Right atrium auricular region (tissue), 2 donors: ENCODE measurements around the gene SLC6A17. TPM values are rescaled to one million over a fixed set of nuclear protein-coding genes. Genes with fewer than 3 reads are reported as not detected.

ENCODE experiments used
- DNase-seq: peaks from one replicate; pipeline ENCODE4 v3.0.0-alpha.2; 2019; ENCODE audit warnings: low spot score
- H3K27ac ChIP-seq, 2 donors: fragments of 200-600 bp; sonication (generic); 1 replicate in 1 of 2; 2 replicates in 1 of 2; pipeline ENCODE4 v1.5.1; 2016 to 2019
- H3K27me3 ChIP-seq, 2 donors: fragments of 200-600 bp; sonication (generic); one replicate each; pipeline versions ENCODE4 v1.5.1 to v1.6.0; 2017 to 2019
- H3K36me3 ChIP-seq: fragments of 200-600 bp; sonication (generic); one replicate; pipeline ENCODE4 v1.5.1; 2016
- H3K4me1 ChIP-seq, 2 donors: fragments of 200-600 bp; sonication (generic); one replicate each; pipeline versions ENCODE4 v1.5.1 to v1.6.0; 2017 to 2019
- H3K4me3 ChIP-seq, 2 donors: fragments of 200-600 bp; sonication (generic); 1 replicate in 1 of 2; 2 replicates in 1 of 2; pipeline ENCODE4 v1.5.1; 2017 to 2019; ENCODE audit warnings: mild to moderate bottlenecking in 1 of 2, moderate library complexity in 1 of 2
- H3K9me3 ChIP-seq, 2 donors: fragments of 200-600 bp; sonication (generic); one replicate each; pipeline ENCODE4 v1.5.1; 2019
- total RNA-seq, 2 donors: library from RNA; depleted of rRNA; stranded (reverse); fragments of >200 nt; gene quantifications; one replicate each; pipeline ENCODE4 v1.1.0, GENCODE V29; 2016
- TF ChIP-seq, protein P1 (sequence below), 2 donors: fragments of 200-600 bp; sonication (generic); IDR thresholded peaks; one replicate each; pipeline ENCODE4 v1.5.1; 2019; ENCODE audit warnings: antibody characterized with exemption in 2 of 2

SLC6A17 gene
- total RNA-seq, 2 donors from 2014 or later = not detected

DNA sequence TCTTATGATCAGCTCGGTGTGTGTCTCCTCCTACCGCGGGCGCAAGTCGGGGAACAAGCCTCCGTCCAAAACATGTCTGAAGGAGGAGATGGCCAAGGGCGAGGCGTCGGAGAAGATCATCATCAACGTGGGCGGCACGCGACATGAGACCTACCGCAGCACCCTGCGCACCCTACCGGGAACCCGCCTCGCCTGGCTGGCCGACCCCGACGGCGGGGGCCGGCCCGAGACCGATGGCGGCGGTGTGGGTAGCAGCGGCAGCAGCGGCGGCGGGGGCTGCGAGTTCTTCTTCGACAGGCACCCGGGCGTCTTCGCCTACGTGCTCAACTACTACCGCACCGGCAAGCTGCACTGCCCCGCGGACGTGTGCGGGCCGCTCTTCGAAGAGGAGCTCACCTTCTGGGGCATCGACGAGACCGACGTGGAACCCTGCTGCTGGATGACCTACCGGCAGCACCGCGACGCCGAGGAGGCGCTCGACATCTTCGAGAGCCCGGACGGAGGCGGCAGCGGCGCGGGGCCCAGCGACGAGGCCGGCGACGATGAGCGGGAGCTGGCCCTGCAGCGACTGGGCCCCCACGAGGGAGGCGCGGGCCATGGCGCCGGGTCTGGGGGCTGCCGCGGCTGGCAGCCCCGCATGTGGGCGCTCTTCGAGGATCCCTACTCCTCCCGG is 61.3 kb downstream of the SLC6A17 start:
- TF ChIP-seq, protein P1, sequence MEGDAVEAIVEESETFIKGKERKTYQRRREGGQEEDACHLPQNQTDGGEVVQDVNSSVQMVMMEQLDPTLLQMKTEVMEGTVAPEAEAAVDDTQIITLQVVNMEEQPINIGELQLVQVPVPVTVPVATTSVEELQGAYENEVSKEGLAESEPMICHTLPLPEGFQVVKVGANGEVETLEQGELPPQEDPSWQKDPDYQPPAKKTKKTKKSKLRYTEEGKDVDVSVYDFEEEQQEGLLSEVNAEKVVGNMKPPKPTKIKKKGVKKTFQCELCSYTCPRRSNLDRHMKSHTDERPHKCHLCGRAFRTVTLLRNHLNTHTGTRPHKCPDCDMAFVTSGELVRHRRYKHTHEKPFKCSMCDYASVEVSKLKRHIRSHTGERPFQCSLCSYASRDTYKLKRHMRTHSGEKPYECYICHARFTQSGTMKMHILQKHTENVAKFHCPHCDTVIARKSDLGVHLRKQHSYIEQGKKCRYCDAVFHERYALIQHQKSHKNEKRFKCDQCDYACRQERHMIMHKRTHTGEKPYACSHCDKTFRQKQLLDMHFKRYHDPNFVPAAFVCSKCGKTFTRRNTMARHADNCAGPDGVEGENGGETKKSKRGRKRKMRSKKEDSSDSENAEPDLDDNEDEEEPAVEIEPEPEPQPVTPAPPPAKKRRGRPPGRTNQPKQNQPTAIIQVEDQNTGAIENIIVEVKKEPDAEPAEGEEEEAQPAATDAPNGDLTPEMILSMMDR (IDR thresholded peaks at IDR 0.05) = no peak
- H3K27me3 ChIP-seq = no peaks in the 10 kb centered on the region
- DNase-seq = no peak
- H3K4me1 ChIP-seq = peaks cover 0 to 43% of the 10 kb centered on the region in 2 donors
- H3K4me3 ChIP-seq = peak overlapping the region; percentile 75 to 81
- H3K9me3 ChIP-seq = no peaks in the 10 kb centered on the region
- peak overlapping the region in 1 of 2 donors; percentile 83 for H3K27ac ChIP-seq
- no peaks in the 10 kb centered on the region for H3K36me3 ChIP-seq

DNA sequence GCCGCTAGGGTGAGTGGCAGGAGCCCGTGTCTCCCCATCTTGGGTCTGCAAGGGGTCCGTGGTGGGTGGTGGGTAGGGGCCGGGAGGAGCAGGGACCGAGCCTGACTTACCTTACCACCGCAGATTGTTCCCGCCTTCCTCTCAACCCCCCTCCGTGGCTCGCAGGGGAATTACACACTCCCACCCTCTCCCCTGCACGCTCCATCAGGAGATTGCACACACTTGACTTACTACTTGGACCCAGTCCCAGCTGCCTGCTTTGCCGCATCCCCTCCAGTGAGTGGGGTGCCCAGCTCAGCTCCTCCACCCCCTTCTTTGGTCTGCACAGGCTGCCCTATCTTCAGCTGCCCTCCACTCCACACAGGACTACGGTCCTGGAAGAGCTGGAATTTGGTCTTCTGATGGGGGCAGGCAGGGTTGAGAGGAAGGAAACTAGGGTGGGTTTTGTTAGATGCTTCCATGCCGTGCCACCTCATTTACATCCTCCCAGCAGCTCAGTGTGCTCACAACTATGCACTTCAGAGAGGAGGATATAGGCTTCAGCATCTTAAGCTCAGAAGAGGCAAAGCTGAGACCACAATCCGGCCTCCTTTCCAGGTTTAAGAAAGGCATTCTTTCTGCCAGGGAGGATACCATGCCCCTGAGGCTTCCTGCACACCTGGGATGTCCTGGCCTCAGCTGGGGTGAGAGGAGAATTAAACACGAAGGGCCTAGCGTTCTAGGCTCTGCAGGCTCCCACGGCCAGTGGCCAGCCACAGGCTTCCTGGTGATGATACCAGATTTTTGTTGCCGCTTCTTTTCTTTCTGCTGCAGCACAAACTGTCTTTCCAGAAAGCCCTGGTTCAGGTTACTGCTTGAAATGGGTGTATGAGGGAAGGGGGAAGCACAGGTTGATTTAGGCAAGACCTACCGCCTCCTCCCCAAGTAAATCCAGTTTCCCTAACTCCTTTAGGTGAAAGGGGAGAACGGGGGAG is 62.2 kb downstream of the SLC6A17 start:
- Histone ChIP-seq H3K9me3 (no peaks in the 10 kb centered on the region), H3K27ac (no peak overlapping the region), H3K4me3 (peak overlapping the region in 1 of 2 donors; percentile 81), H3K27me3 (no peaks in the 10 kb centered on the region), H3K36me3 (no peaks in the 10 kb centered on the region), H3K4me1 (peaks cover 0 to 43% of the 10 kb centered on the region in 2 donors)
- DNase-seq = no peak
- TF ChIP-seq, protein P1 (IDR thresholded peaks at IDR 0.05) = no peak

DNA sequence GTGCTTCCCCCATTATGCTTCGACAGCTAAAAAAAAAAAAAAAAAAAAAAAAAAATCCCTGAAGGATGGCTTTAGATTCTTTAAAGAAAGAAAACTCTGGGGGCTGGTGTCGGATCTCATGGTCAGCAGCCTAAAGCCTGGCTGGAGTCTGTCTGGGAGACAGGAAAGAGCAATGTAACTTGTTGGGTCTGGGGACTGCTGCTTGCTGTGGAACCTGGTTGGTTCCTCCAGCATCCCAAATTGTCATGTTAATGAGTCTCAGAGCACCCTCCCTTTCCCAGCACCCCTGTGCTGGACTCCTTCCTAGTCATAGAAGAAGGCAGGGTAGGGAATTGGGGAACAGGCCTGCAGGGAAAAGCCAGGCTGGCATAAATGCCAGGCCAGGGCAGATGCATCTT is 62.8 kb downstream of the SLC6A17 start:
- peaks cover 0 to 43% of the 10 kb centered on the region in 2 donors for H3K4me1 ChIP-seq
- H3K36me3 ChIP-seq = no peaks in the 10 kb centered on the region
- TF ChIP-seq, protein P1 (IDR thresholded peaks at IDR 0.05) = no peak
- H3K27me3 ChIP-seq = no peaks in the 10 kb centered on the region
- H3K9me3 ChIP-seq = no peaks in the 10 kb centered on the region
- H3K27ac ChIP-seq = no peak overlapping the region
- no peak for DNase-seq
- no peak overlapping the region for H3K4me3 ChIP-seq

DNA sequence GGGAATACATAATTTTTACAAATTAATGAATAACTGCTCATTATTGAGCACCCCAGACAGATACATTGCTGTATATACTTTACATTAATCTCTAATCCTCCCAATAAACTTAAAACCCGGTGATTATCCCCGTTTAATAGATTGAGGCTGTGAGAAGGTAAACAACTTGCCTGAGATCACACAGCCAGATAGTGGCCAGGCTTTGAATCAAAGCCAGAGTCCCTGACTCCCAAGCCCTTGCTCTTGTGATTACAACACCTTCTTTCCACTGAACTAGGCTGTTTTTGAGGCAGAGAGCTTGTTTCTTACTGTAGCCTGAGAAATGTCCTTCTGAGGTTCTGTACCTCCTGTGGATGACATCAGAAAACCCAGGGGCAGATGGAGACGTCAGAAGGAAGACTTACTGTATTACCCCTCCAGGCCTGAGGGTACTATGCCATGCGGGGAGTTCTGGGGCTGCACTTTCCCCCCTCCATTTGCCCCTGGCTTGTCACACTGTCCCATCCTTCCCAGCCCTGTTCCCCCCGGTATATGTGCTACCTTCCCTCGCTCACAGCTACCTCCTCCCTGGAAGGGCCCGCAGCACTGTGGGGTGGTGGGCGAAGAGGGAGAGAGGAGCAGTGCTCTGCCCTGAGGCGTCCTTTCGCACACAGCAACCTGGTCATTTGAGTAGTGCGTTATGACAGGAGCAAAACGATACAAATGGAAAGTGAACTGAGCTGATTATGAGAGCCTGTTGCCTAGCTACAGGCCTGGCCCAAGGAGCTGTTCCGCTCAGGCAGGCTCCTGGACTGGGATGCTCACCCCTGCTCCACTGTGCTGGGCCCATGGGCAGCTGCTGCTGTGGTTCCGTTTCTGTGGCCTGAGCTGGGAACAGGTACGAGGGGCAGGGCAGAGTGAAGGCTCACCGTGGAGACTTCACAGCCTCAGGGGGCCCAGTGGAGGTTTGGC is 64.4 kb downstream of the SLC6A17 start:
- H3K36me3 ChIP-seq = no peaks in the 10 kb centered on the region
- no peak overlapping the region for H3K27ac ChIP-seq
- peaks cover 0 to 37% of the 10 kb centered on the region in 2 donors for H3K4me1 ChIP-seq
- no peak overlapping the region for H3K4me3 ChIP-seq
- H3K27me3 ChIP-seq = no peaks in the 10 kb centered on the region
- DNase-seq = no peak
- H3K9me3 ChIP-seq = no peaks in the 10 kb centered on the region
- TF ChIP-seq, protein P1 (IDR thresholded peaks at IDR 0.05) = no peak
